Fibroblast of skin of right quadriceps (primary cell): Measurements from ENCODE around the gene MUC5B.

Experiments used
- DNase-seq: peaks from one replicate; pipeline ENCODE4 v3.0.0-alpha.2; 2013

The MUC5B gene

DNA sequence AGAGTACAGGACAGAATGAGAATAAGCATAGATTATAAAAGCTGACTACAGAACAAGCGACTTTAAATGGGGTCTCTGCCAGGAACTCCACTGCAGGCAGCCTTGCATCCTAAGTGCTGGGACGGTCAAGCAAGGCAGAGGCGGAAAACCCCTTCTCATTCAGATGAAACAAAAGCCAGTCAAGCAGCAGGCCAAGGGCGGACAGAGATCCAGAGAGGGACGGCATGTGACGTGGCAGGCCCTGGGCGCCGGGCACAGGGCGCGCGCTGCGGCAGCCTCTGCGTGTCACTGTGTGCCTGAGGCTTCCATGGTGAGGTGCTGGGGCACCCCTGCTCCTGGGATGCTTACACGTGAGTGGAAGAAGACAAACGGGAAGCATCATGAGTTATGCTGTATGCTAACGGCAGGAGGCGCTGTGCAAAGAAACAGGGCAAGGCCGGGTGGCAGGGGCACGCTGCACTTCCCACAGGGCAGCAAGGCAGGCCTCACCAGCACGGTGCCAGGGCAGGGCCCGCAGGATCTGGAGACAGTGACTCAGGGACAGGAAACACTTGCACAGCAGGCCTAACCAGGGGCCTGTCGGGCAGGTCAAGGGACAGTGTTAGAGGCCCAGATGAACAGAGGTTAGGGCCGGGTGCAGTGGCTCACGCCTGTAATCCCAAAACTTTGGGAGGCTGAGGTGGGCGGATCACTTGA lies 80.4 kb downstream of the MUC5B start:
- DNase-seq: no peak

DNA sequence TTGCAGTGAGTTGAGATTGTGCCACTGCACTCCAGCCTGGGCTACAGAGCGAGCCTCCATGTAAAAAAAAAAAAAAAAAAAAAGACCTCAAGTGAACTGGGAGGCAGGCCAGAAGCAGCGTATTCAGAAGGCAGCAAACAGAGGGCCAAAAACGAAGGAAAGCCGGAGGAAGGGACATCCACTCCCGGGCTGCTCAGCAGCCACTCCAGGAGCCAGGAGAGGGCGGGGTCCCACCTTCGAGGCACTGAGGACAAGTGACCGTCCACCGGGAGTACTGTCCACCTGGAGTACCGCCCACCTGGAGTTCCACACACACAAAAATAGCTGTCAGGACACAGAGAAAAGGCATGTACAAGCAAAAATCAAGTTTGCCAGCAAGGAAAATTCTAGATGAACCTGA lies 81.1 kb downstream of the MUC5B start:
- no peak for DNase-seq

DNA sequence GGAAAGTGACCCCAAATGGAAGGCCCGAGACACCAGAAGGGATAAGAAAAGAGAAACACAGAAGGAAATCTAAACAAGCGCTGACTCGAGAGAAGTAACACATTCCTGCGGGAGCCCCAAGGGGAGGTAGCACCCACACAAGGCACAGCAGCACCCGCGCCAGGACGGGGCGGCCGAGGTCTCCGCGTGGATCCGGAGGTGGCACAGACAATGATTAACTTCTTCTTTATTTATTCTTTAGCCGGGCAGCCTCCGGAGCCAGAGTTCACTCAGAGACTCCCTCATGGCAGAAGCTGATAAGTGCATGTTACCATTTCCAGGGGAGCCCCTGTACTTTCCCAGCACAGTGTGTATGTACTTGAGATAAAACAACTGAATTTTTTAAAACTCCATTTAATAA lies 81.5 kb downstream of the MUC5B start:
- no peak for DNase-seq

DNA sequence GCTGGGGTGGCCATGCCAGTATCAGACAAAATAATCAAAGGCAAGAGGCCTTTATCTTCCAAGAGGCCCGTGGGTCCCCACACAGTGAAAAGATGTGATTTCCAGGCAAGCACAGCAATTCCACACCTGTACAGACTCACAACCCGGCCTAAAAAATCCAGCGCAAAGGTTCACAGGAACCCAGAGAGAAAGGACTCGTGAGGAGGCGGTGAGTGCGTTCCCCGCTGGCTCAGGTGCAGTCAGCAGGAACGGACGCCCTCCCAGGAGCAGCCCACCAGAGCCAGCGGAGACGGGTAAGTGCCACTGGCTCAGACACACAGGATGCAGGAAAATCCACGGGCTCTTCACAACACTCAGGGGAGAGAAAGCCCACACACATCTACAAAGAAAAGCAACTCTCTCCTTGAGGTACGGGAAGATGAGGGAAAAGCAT lies 82.2 kb downstream of the MUC5B start:
- no peak for DNase-seq

DNA sequence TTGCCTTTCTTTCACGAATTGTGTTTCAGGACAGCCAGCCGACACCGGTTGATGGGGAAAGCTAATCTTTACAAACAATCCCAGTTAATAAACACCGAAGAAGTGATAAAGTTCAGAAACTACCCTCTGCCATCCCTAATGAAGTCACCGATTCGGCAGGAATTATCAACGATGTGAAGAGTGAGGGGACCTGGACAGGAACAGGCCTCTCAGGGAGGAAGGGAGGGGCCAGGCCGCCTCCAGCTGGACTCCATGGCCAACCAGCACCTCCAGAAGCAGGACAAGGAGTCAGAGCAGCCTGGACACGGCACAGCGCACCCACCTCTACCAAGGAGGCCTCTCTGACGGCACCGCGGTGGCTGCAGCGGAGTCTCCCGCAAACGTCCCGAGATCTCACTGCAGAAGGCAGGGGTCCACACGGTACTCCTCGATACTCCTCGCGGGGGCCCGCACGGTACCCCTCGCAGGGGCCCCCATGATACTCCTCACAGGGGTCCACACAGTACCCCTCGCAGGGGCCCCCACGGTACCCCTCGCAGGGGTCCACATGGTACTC lies 82.7 kb downstream of the MUC5B start:
- DNase-seq: no peak

DNA sequence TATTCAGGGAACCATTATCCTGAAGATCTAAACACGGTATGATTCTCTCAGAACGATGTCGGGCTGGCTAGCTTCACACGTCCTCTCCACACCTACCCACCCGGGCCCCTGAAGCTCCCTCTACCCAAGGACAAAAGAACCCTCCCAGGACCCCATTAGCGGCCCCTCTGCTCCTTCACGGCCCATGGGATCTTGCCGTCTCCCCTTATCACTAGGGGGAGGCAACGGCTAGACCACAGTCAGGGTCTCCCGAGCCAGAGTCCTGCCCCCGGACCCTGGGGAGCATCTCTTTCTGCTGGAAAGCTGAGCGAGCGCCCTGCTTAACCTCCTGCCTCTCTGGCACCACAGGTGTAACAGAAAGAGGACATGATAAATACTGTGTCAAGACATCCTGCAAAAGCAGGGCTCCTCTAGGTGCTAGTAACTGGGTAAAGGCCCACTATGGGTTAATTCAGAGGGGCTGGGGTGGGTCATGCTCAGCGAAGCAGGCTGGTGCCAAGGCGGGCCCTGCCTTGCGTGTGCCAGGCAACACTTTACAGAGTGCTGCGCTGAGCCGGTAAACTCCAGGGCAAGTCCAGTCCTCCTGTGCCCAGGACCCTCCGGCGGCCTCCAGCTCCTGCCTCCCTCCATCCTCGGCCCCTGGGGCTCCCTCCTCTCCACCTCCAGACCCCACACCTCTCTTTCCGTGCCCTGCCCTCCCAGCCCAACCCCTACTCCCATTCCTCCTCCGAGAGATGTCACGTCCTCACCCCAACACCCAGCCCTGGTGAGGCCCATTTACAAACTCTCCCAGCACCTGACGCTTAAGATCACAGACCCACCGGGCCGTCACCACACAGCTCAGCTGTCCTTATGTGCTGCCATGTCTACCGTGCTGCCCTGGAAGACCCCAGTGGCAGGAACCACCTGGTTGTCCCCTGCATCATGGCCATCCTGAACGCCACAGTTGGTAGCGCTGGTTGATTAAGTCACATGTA lies 83.6 kb downstream of the MUC5B start:
- no peak for DNase-seq

DNA sequence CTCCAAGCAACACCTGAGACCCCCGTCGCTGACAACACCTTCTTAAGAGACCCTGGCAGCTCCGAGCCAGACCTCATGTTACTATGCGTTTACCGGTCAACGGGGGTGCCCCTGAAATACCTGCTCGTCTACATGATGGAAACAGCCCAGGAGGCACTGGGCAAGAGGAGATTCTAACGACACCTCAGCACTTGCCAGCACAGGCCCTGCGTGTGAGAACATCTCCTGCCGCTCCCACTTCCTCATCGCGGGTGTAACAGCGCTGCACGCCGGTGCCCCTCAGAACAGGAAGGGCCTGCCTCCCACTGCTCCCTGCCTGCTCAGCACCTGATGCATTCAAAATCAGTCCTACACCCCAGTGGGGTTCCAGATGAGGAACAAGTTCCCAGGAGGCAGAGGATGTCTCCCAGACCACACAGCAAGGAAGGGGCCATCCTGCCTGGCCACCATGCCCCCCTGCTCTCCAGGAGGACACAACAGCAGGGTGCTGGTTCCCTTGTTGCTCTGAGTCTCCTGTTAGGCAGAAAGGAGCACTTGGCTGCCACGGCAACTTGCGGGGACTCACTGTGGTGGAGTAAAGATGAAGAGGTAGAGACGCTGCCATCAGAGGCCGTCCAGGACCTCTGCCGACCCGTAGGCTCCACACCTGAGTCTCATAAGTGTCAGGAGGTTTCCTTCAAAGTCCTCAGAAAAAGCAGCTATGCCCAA lies 84.5 kb downstream of the MUC5B start:
- no peak for DNase-seq

DNA sequence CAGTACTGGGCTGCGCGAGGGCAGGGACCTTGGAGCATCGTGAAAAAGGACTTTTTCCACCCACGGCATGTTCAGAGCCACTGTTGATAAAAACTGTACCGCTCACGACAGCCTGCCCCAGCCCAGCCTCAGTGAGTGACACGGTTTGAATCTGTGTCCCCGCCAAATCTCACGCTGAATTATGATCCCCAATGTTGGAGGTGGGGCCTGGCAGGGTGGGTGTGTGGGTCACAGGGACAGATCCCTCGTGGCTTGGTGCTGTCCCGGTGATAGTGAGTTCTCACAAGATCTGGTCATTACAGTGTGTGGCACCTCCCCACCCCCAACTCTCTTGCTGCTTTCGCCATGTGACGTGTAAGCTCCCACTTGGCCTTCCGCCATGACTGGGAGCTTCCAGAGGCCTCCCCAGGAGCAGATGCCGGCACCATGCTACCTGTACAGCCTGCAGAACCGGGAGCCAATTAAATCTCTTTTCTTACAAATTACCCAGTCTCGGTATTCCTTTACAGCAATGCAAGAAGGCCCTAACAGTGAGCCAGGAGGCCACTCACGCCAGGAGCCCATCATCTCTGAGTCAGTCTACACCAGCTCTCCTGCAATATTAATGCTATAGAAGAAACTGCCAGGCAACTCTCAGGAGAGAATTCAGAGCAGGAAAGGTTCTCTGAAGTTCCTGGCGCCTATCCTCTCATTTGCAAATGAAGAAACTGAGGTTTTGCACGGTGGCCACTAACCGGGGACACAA lies 85.3 kb downstream of the MUC5B start:
- DNase-seq: no peak

DNA sequence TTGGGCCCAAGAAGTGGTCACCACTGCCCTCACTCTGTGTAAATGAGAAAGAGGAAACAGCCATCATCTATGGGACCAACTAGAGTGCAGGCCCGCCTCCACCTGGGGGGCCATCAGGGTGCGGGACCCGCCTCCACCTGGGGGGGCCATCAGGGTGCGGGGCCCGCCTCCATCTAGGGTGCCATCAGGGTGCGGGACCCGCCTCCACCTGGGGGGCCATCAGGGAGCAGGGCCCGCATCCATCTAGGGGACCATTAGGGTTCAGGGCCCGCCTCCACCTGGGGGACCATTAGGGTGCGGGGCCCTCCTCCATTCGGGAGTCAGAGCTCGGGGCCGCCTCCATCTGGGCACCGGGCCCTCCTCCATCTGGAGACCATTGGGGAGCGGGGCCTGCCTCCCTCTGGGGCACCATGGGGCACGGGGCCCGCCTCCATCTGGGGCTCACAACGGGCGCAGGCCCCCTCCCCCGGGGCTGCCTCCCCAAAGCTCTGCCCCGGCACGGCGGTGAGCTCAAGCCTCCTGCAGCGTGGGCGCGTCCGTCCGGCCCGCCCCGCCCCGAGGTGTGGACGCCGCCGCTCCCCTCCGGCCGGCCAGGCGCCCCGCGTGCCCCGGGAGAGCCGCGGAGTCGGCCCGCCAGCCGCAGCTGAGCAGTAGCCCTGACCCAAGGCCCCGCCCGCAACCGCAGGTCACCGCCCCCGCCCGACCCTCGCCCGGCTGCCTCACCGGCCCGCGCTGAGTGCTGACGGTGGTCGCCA lies 86.1 kb downstream of the MUC5B start:
- no peak for DNase-seq

DNA sequence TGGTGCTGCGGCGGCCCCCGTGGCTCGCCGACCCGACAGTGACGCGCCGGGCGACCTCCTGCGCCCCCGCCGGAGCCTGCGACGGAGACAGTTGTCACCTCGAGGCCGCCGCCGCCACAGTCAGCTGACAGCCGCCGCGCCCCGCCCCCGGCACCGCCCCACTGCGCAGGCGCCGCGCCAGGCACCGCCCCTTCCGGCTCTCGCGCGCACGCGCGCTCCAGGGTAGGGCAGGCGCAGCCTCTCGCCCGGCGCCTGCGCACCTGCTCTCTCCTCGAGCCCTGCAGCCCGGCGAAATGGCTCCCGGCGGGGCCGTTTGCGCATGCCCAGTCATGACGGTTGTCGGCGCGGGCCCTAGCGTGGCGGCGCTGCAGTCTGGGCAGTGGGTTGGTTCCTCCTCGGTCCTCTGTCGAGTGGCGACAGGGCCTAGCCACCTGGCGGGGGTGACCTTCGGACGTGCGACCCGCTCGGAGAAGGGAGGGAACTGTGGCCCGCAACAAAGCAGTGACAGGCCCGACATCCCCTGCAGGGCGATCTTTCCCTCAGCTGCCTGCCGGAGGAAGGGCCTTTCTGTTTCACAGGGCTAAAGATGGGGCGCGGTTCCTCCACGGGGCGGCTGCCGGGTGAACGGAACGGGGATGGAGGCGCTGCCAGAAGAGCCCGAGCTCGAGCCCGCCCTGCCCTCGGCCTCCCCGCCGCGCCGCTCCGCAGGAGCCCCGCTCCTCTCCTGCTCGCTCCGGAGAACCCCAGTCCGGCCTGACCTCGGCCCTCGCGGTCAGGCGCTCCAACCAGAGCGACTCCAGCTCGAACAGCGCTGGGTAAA lies 86.8 kb downstream of the MUC5B start, which contains the start of gene TOLLIP:
Gene TOLLIP (minus strand): TSS at position 135 of the 820 bp plus-strand sequence. CDS start 134 bp downstream, at position 1.
- peak; percentile 91 for DNase-seq

DNA sequence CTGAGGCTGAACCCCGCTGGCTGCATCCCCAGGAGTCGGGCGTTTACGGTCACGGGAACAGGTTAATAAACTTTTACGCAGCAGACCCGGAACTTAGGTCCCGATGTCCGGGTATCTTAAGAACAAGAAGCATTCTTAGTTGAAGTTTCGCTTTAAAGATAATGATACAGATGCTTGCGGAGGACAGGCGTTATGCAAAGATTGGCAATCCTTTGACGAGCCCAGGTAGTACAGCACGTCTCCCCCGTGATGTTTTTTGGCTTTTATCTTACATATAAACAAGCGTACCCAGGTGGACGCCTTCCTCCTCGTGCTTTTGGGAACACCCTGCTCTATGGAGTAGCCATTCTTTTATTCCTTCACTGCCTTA lies 87.4 kb downstream of the MUC5B start:
- no peak for DNase-seq

DNA sequence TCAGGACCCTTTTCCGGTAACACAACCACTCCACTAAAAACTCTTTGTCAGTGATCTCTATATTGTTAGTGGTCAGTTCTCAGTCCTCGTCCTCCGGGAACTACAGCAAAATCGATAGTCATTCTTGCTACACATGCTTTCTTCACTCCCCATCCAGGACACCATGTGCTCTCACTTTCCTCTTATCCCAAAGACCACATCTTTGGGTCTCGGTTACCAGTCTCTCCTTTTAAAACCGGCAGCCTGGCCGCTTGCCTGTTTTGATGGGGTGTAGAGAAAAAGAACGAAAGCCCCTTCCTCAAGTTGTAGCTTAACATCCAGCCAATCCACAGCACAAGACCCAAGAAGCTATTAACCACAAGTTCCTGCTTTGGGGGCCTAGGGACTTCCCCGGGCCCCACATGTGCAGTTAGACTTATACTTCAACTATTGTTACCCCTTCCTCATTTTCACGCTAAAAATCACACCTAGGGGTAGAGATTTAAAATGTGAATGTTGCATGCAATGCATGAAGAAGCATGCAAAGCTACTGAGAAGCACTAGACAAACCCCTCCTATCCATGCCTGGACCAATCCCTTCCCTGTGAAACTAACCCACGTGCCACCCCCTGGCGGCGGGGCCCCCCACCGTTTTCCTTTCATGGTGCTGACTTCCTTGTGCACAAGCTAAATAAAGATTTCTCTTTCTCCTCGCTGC lies 88.1 kb downstream of the MUC5B start:
- no peak for DNase-seq
